GM12891 (cell line): Measurements from ENCODE around the gene MRPL53.

Experiments
- PAX5 ChIP-seq: IDR thresholded peaks from 2 replicates; pipeline ENCODE4 v1.6.1; 2011; ENCODE audit warnings: low read length, moderate library complexity, mild to moderate bottlenecking; ENCODE audit not compliant: insufficient read depth, severe bottlenecking
- POLR2A ChIP-seq: IDR thresholded peaks from 2 replicates; pipeline ENCODE4 v1.6.1; 2011; ENCODE audit warnings: low read depth, low read length, control low read depth
- POLR2AphosphoS5 ChIP-seq: IDR thresholded peaks from 2 replicates; pipeline ENCODE4 v1.6.1; 2011; ENCODE audit warnings: low read depth, low read length, control low read depth
- POU2F2 ChIP-seq: IDR thresholded peaks from 2 replicates; pipeline ENCODE4 v1.6.1; 2011; ENCODE audit warnings: low read depth, mild to moderate bottlenecking, control low read depth, low read length, moderate library complexity
- SPI1 ChIP-seq: IDR thresholded peaks from 2 replicates; pipeline ENCODE4 v1.6.1; 2011; ENCODE audit warnings: low read depth, low read length, control low read depth
- TAF1 ChIP-seq: IDR thresholded peaks from 2 replicates; pipeline ENCODE4 v1.6.1; 2011; ENCODE audit warnings: low read depth, low read length, control low read depth

DNA sequence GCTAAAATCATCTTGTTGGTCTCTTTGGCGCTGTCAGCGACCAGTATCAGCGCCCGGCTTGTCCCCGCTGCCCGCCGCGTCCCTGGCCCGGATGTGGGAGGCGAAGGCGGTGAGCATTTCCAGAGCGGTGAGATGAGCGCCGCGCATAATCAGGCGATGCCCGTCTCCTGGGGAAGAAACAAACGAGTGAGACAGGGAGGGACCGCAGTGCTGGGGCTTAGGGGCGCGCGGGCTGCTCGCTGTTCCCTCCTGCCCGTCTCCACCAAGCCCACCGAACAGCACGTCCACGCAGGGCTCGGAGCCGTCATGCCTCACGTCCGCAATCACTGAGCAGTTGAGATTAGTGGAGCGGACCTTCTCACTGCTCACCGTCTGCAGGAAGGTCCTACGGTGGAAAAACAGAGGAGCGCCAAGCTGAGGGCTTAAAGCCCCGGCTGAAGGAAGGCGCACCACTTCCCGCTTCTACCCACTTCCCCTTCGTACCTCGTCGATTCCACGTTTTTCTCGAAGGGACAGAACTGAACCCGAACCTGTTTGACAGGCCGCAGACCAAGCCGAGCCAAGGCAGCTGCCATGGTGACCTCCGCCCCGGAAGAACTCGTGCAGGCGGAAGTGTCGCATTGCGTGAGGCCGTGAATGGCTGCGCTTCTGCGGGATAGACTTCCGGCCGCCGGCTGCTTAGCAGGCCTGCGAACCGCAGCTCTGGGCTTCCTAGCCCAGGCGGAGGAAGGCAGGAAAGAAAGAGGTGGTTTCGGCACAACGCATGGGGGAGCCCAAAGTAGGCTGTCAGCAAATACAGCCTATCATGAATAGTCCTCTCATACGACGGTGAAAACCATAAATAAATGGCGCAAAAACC, at the start of gene MRPL53:
- TF ChIP-seq TAF1, result peak; percentile 84
- peak; percentile 97 for TF ChIP-seq POLR2A
- TF ChIP-seq POLR2AphosphoS5, result peak; percentile 97
- peak; percentile 62 for TF ChIP-seq PAX5
- peak; percentile 86 for TF ChIP-seq POU2F2
- TF ChIP-seq SPI1, result peak; percentile 18; the same call in 1 of the 2 replicates
